CD4-positive, alpha-beta T cell treated with Interferon gamma for 1 hour (primary cell): ENCODE results near the gene BANK1.

Experiments used
- DNase-seq: peaks from one replicate; pipeline ENCODE4 v3.0.0-alpha.2; 2020

The BANK1 gene

GRCh38 chr4:101818362-101818761 lies 27.8 kb downstream of the BANK1 start:
- DNase-seq, result no peak

GRCh38 chr4:101823864-101824263 lies 33.3 kb downstream of the BANK1 start:
- DNase-seq, result no peak

GRCh38 chr4:101824500-101824899 lies 34.0 kb downstream of the BANK1 start:
- no peak for DNase-seq

DNA sequence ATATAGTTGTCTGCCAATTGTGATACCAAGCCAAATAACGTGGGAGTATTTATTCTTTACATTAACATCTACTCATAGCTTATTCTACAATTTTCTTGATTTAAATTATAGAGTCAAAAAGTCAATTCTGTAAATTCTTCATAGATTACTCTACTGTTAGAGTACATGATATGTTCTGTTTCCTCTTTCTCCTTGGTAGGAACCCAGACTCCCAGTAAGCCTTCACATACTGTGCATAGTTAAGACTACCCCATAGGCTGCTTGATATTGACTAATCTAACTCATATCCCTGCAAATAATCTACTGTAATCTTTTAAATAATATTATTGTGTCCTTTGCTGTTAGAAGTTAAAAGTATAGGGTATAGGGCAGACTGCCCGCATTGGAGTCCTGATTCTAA lies 35.4 kb downstream of the BANK1 start:
- no peak for DNase-seq

DNA sequence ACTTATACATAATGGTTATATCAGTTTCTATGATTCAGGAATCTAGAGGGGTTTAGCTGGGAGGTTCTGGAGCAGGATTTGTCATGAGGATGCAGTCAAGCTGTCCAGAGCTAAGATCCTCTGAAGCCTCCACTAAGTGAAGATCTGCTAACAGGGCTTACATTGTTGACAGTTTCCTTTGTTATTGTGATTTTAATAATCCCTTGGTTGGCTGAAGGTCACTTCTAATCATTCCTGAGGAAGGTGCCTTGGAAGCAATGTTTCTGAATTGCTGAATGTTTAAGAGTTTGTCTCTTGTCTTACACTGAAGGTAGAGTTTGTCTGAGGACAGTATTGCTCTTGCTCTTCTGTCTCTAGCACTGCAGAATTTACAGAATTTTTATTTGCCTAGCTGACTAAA lies 41.3 kb downstream of the BANK1 start:
- DNase-seq, result no peak

GRCh38 chr4:101833480-101833879 lies 43.0 kb downstream of the BANK1 start:
- no peak for DNase-seq

GRCh38 chr4:101835121-101835904 lies 44.8 kb downstream of the BANK1 start:
- DNase-seq, result no peak

GRCh38 chr4:101843054-101843453 lies 52.5 kb downstream of the BANK1 start:
- no peak for DNase-seq

DNA sequence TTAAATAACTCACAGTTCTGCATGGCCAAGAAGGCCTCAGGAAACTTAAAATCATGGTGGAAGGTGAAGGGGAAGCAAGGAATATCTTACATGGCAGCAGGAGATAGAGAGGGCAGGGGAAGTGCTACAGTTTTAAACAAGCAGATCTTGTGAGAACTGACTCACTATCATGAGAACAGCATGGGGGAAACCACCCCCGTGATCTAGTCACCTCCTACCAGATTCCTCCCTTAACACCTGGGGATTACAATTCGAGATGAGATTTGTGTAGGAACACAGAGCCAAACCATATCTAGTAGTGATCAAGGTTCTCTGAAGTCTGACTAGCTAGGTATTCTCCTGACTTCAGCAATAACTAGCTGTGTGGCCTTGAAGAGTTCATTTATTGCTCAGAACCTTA lies 56.0 kb downstream of the BANK1 start:
- DNase-seq, result no peak

- no peak for DNase-seq
Measured at GRCh38 chr4:101850698-101851097, 60.2 kb downstream of the BANK1 start.

DNA sequence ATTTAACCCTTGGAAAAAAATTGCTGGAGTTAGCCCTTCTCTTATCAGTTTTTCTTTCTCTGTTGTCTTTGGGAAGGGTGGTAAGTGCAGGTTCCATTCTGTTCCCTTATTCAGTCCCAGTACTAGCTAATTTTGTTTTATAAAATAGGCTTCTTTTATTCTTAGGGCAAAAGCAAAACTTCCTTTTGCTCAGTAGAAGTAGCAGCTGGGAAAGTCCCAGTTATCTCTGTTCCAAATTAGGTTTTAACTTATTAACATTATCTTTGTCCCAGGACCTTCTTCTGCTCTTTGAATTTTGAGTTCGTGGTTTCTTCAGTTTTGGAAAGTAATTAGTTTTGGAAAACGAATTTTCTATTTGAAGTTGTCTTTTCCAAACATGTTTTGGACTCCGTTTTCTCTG lies 61.1 kb downstream of the BANK1 start:
- no peak for DNase-seq

DNA sequence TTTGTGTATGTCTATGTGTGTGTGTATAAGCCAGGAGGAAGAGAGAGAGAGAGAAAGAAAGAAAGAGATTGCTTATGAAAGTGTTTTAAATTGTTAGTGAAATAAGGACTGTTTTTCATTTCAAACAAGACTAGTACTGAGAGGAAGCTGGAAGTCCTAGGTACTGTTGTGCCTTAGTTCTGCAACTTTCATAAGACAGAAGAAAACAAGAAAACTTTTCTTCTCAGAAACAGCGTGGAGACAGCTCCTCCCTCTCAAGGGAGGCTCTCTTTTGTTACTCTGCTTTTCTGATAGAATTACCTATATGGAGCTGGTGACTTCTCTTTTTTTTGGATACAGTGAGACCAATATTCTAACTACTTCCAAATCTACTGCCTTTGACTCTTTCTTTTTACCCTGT lies 62.5 kb downstream of the BANK1 start:
- DNase-seq, result no peak

DNA sequence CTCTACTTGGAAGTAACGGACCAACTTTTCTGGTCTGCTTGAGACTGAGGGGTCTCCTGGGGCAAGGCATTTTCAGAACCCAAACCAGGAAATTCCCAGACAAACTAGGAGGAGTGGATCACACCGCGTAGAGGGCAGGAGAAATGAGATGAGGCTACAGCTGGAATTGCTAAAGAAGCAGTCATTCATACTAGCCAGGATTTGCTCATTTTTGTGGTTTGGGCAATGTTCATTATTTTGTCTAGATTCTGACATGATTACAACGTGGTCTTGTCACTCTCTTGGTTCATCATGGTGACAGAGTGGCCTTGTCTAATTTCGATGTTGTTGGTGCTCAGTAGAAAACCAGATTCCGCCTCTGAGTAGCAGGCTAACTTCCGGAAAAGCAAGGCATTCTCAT lies 63.2 kb downstream of the BANK1 start:
- no peak for DNase-seq

DNA sequence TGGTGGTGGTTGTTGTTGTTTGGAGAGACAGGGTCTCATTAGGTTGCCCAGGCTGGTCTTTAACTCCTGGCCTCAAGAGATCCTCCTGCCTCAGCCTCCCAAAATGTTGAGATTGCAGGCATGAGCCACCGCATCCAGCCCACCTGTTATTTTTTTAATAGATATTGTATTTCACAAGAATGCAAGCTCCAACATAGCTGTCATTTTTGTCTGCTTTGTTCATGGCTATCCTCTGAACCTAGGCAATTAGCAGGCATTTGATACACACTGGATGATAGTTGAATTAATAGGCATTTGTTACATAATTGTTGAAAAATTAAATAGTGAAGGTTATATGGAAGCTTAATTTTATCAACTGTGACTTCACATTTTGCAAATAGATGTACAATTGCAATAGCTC lies 64.7 kb downstream of the BANK1 start:
- no peak for DNase-seq

DNA sequence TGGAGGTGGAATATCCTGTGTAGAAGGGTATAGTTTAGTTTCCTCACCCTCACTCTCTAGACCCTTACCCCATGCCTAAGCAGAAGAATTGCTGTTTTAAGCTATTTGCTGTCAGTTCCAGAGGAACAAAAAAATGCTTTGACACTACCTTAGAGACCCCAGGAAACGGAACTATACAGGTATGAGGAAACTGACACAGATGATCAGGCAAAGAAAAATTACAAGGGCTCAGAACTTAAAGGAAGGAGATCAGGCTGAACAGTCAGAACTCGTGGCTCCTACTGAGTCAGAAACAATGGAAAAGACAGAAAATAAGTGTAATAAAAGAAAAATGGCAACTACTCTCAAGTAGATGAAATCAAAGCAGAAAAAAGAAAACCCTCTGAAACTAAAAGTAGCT lies 65.6 kb downstream of the BANK1 start:
- no peak for DNase-seq

- DNase-seq, result no peak
Measured at GRCh38 chr4:101857176-101857575, 66.6 kb downstream of the BANK1 start.

GRCh38 chr4:101858641-101859040 lies 68.1 kb downstream of the BANK1 start:
- DNase-seq, result no peak

GRCh38 chr4:101862595-101862994 lies 72.1 kb downstream of the BANK1 start:
- no peak for DNase-seq

DNA sequence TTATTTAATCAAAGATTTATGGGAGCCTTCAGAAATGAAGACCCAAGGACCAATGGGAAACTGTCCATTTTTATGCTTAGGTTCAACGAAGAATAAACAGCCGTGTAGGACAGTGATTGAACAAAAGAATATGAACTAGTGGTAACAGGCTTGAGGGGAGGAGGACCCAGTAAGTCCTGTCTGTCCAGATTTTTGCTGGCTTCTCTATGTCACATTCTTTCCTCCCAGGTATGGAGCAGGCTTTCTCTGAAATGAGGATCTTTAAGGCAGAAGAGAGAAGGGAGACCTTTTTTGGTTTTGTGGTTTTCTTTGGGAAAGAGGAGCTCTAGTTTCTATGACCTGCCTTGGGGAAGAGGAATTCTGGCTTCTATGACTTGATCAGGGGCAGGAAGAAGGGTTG lies 74.1 kb downstream of the BANK1 start:
- no peak for DNase-seq

DNA sequence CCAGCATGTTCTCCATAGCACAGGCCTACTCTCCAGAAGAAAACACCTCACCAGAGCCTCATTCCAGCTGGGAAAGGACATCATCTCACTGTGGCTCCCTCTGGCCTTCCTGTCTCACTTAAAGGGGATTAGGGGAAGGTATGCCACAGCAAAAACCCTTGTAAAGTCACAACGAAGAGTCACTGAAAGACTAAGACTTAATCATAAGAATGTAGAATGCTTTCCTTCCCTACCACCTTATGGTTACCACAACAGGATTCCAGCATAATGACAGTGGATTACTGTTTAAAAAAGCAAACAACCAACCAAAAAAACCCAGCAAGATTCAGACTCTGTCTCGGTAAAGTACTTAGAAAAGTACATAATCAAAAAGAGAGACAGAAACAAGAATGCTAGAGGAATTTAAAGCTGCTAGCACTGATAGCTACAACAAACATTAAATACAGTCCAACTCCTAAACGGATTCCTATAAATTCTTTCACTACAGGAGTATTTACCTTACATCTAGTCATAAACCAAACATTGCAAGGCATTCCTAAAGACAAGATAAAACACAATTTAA lies 75.1 kb downstream of the BANK1 start:
- no peak for DNase-seq

- no peak for DNase-seq
Measured at GRCh38 chr4:101870874-101871273, 80.3 kb downstream of the BANK1 start.

- no peak for DNase-seq
Measured at GRCh38 chr4:101871962-101872676, 81.6 kb downstream of the BANK1 start.

DNA sequence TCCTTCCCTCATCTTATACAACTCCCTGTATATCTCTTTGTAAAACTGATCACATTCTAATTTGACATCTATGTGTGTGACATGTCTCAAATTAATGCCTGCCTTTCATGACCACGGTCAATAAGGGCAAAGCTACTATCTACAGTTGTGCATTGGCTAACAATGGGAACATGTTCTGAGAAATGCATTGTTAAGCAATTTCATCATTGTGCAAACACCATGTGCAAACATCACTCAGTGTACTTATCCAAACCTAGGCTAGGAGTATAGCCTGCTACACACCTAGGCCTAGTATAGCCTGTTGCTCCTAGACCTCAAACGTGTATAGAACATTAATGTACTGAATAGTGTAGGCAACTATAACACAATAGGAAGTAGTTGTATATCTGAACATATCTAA lies 95.0 kb downstream of the BANK1 start:
- DNase-seq, result no peak

- DNase-seq, result no peak
Measured at GRCh38 chr4:101886826-101887225, 96.3 kb downstream of the BANK1 start.
